ENCODE data around the gene MYLK4.

MYLK4 gene

DNA sequence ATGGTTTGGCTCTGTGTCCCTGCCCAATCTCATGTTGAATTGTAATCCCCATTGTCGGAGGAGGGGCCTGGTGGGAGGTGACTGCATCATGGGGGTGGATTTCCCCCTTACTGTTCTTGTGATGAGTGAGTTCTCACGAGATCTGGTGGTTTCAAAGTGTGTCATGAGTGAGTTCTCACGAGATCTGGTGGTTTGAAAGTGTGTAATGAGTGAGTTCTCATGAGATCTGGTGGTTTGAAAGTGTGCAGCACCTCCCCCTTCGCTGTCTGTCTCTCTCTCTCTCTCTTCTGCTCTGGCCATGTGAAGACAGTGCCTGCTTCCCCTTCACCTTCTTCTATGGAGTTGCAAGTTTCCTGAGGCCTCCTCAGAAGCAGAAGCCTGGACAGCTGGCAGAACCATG, 87.6 kb downstream of the MYLK4 start:
- no peak for DNase-seq (ENCODE audit: low read depth in 2 of 3, low spot score in 1 of 3)

DNA sequence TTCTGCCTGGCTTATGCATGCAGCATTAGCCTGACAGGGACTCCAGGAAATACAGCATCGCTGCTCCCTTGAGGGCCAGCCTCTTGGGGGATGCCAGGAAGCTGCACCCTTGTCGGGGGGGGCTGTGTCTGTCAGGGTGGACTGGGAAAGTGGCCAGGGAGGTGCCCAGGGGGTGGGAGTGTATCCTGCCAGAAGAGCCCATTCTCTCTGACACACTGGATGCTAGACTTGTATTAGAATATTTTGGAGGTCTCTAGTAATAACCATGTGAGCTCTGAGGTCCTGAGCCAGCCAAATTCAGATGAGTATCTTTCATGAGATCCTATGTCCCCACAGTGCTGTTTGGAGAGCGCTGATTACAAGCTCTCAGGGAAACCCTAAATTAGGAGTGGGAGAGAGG, 89.1 kb downstream of the MYLK4 start:
- no peak for DNase-seq (ENCODE audit: low read depth in 2 of 3, low spot score in 1 of 3)

GRCh38 chr6:2659882-2660281, 90.8 kb downstream of the MYLK4 start:
- no peak for DNase-seq (ENCODE audit: low read depth in 2 of 3, low spot score in 1 of 3)

- DNase-seq (ENCODE audit: low read depth in 2 of 3, low spot score in 1 of 3): no peak
Observed at GRCh38 chr6:2659381-2659780, 91.3 kb downstream of the MYLK4 start.

- no peak for DNase-seq (ENCODE audit: low read depth in 2 of 3, low spot score in 1 of 3)
Observed at GRCh38 chr6:2658788-2659187, 91.9 kb downstream of the MYLK4 start.

DNA sequence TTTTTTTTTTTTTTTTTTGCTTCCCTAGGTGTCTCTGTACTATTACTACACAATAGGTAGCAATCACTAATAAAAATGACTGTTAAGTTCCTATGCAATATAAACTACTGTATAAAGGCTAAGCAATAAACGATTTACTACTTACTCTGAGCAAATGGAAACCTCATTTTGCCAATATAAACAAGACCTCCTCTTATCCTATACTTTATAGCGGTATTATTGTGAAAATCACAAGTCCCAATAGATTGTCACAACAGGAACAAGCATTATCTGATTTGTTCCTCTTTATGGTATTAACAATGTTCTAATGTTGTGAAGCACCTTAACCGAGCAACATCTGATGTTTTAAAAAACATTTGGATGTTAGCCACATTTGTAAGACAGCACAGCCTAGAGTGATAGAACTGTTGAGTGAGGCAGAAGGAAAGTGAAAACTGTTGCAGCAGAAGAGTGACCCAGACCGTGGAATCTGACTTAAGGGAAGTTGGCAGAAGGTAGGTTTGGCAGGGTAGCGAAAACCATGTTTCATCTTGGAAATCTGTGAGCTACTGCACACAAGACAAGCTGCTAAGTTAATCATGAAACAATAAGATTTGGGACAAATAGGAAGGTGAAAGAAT, 94.2 kb downstream of the MYLK4 start:
- DNase-seq (ENCODE audit: low read depth in 2 of 3, low spot score in 1 of 3): no peak

GRCh38 chr6:2655844-2656433, 94.8 kb downstream of the MYLK4 start:
- no peak for DNase-seq (ENCODE audit: low read depth in 2 of 3, low spot score in 1 of 3)

- no peak for DNase-seq (ENCODE audit: low read depth in 2 of 3, low spot score in 1 of 3)
Observed at GRCh38 chr6:2653369-2654032, 97.2 kb downstream of the MYLK4 start.

- DNase-seq (ENCODE audit: low read depth in 2 of 3, low spot score in 1 of 3): no peak
Observed at GRCh38 chr6:2652611-2653010, 98.1 kb downstream of the MYLK4 start.

DNA sequence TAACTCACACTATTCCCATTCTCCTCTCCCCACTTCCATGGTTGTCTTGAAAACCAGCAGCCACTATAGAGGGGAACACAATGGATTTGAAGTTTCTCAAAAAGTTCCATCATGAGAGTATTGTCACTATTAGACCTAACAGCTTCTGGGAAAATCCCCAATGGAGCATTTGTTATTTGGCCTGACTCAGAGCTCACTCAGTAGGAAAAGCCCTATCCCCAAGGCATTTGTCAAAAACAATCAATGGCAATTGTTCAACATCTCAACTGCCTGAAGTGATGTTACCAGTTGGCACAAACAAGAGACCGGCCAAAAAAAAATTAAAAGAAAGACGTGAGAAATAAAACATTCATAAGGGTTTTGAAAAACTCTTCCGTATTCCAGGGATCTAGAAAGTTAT, 98.8 kb downstream of the MYLK4 start:
- no peak for DNase-seq (ENCODE audit: low read depth in 2 of 3, low spot score in 1 of 3)

DNA sequence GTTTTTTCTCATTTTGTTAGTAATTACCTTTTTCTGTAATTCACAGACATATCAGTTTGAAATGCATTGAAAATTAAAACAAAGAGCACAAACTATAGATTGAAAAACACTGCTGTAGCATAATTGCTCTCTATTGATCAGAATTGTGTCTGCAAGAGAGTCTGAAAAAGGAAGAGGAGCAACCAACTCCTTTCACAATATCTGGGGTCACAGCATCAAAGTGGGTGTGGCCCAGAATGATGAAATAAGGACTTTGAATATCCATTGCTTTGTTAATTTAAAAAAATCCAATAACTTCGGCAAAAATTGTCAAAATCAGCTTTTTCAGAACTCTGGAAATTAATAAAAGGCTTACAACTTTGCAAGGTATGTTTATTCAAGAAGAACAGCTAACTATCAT, 99.2 kb downstream of the MYLK4 start:
- no peak for DNase-seq (ENCODE audit: low read depth in 2 of 3, low spot score in 1 of 3)

DNA sequence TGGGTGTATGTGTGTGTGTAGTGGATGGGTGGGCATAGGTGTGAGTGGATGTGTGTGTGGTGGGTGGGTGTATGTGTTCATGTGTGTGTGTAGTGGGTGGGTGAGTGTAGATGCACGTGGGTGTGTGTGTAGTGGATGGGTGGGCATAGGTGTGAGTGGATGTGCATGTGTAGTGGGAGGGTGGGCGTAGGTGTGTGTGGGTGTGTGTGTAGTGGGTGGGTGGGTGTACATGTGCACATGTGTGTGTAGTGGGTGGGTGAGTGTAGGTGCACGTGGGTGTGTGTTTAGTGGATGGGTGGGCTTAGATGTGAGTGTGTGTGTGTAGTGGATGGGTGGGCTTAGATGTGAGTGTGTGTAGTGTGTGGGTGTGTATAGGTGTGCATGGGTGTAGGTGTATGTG, 104.4 kb downstream of the MYLK4 start:
- no peak for DNase-seq (ENCODE audit: low read depth in 2 of 3, low spot score in 1 of 3)

DNA sequence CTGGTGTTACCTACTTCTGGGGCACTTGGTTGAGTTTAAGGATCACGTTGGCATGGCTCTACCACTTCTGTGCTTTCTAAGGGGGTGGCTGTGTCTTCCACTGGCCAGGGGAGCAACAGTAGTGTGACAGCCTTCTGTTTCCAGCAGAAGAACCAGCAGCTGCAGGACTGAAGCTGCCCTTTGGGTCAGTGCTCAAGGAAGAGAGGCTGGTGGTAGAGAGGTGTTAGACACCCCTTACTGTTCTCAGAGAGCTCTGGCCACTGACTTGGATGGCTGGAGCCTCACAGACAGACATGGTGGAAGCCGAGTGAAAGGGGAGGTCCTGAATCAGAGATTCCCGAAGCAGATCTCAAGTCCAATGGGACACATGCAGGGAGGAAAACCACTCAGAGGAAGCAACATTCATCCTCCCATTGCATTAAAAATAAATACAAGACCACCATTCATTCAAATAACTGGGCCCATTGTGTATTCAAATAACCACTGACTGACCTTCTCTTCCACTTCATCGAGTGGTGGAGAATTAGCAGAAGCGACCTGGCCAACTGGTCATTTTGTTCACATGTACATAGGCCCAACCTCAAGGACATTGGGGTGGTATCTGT, 106.7 kb downstream of the MYLK4 start:
- DNase-seq (ENCODE audit: low read depth in 2 of 3, low spot score in 1 of 3): no peak

DNA sequence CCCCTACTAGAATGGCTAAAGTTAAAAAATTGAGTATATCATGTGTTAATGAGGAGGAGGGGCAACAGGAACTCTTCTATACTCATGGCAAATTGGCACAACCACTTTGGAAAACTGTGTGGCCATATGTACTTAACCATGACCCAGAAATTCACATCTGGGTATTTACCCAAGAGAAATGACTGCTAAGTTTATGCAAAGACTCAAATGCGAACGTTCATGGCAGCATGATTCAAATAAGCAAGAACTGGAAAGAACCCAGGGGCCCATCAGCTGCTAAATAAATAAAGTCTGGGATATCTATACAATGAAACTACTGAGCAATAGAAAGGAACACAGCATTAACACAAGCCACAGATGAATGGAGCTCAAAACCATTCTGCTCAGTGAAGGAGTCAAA, 107.6 kb downstream of the MYLK4 start:
- no peak for DNase-seq (ENCODE audit: low read depth in 2 of 3, low spot score in 1 of 3)

DNA sequence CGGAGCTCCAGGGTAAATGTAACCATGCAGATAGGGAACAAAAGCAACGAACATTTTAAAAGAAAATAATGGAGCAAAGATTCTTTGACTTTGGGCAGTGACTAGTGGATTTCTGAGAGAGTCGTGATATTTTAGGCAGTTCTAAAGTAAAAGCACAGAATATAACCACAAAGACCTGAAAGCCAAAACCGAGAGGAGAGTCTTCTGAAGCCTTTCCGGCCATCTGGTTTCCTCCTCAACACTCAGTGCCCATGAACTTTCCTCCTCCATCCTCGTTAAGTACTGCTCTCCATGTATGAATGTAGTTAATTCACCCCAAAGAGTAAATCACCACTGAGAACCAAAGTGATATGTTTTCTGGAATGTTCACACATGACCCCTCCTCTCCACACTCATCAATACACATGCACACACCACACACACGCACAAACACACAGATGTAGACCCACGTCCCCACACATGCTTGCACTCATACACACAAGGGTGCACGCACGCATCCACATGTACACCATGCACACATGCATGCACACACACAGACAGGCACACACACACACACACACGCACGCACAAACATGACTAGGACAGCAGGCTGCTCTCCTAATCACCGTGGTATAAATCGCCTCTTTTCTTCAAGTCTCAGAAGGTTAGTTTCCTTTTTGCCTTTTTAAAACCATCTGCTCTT, 109.5 kb downstream of the MYLK4 start:
- DNase-seq (ENCODE audit: low read depth in 2 of 3, low spot score in 1 of 3): no peak

GRCh38 chr6:2640551-2640950, 110.2 kb downstream of the MYLK4 start:
- DNase-seq (ENCODE audit: low read depth in 2 of 3, low spot score in 1 of 3): no peak

DNA sequence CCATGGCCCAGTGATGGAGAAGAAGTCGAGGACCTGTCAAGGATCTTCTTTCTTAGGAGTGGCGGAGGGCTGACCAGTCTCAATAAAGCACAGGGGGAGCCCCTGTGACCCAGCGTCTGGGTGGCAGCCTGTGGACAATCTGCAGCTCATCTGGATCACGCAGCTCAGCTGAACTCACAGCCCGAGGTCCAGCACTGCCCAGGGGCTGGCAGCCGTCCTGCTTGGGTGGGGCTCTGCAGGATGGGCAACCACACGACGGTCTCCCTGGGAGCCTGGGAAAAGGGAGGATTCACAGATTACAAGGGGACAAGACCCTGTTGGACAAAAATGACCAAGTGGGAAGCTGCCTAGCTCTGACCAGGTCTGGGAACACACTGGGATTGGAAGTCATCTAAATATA, 110.8 kb downstream of the MYLK4 start:
- DNase-seq (ENCODE audit: low read depth in 2 of 3, low spot score in 1 of 3): no peak

DNA sequence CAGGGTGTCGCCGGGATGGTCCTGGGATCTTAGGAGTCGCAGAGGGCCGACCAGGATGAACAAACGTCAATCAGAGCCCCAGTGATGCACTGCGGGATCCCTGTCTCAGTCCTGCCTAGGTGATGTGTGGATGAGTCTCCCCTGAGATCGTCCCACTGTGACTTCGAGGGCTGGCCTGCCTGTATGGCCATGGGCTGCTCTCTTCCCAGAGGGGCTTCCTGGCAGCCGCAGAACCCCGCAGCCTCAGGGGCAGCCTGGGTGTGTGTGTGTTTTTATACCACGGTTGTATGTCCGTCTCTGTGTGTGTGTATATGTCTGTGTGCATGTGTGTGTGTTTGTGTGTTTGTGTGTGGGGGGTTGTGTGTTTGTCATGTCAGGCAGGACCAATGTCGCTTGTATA, 111.6 kb downstream of the MYLK4 start:
- no peak for DNase-seq (ENCODE audit: low read depth in 2 of 3, low spot score in 1 of 3)

DNA sequence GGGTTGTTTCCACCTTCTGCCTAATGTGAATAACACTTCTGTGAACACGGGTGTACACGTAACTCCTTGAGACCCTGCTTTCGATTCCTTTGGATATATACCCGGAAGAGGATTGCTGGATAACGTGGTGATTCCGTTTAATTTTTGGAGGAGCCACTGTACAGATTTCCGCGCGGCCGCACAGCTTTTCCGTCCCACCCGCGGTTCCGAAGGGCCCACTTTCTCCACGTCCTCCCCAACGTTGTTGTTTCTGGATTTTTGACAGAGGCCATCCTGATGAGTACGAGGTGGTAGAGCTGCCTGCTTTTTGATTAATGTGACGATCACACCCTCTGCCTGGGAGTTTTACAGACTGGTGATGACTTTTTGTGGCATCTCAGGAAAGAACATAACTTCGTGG, 114.0 kb downstream of the MYLK4 start:
- no peak for DNase-seq (ENCODE audit: low read depth in 2 of 3, low spot score in 1 of 3)

DNA sequence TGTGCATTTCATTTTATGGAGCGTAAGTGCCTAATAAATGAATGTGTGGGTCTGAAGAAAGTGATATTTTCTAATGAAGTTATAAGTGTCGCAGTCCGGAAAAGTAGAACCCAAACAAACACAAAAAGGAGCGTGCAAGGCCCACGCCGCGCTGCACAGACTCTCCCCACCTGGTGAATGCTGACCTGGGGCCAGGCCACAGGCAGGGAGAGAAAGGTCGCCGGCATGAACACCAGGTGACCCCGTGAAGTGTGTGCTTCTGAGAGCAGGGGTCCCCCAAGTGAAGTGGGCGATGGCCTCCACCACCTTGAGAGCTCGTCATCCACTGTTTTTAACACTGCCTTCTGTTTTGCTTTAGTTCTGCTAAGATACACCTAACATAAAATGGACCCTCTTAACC, 114.8 kb downstream of the MYLK4 start:
- DNase-seq (ENCODE audit: low read depth in 2 of 3, low spot score in 1 of 3): no peak

DNA sequence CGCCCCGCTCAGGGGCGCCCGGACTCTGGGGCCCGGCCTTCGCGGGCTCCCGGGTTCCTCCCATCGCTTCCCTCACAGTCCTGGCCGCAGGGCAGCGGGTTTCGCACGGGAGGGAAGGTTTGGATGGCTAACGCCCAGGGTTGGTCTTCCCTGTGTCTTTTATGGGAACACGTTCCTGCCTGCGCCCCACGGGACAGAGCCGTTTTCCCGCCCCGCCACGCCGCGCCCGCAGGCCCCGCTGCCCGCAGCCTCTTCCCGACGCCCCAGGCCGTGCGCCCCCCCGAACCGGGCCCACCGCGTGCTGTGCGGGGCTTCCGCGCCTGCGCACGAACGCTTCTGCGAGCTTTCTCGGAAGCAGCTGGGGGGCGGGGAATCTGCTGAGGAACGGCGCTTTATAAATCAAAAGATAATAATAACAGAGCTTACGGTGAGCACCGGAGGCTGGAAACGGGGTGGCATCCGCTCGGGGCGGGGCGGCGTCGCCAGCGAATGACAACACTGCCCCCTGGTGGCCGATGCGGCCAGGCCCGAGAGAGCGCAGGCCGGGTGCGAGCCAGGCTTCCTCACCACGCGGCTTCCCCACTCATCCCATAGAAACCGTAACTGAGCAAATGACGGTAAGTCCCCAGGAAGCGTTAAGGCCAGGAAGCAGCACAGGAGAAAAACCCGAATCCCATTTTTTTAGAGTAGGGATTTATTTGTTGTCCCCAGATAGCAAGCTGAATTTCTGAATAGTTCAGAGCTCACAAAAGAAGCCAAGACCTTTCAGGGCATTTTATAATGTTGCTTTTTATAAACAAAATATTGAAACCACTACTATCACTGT, 116.4 kb downstream of the MYLK4 start:
- DNase-seq (ENCODE audit: low read depth in 2 of 3, low spot score in 1 of 3): peak; percentile 65 to 84 (median 75)

Data from stimulated activated CD4-positive, alpha-beta T cell treated with anti-CD3 and anti-CD28 coated beads, Interleukin-12 subunit alpha, Interleukin-12 subunit beta, amount 100 ng/mL, for 48 hours (primary cell).